HEK293 (cell line): ENCODE measurements around the gene THSD7A.

Experiments used
- AEBP2 ChIP-seq: fragments of 450-650 bp; formaldehyde crosslinking; IDR thresholded peaks from 2 replicates; pipeline ENCODE4 v1.5.1; 2016; ENCODE audit warnings: missing biosample characterization, missing genetic modification characterization, borderline replicate concordance
- CTCF ChIP-seq: fragments of 450-650 bp; formaldehyde crosslinking; IDR thresholded peaks from 2 replicates; pipeline ENCODE4 v1.5.1; 2016; ENCODE audit warnings: missing biosample characterization, missing genetic modification characterization
- HIC1 ChIP-seq: fragments of 450-650 bp; formaldehyde crosslinking; IDR thresholded peaks from 2 replicates; pipeline ENCODE4 v1.5.1; 2016; ENCODE audit warnings: missing biosample characterization, missing genetic modification characterization
- SP2 ChIP-seq: fragments of 450-650 bp; formaldehyde crosslinking; IDR thresholded peaks from 2 replicates; pipeline ENCODE4 v1.5.1; 2016; ENCODE audit warnings: missing biosample characterization, missing genetic modification characterization
- YY1 ChIP-seq: fragments of 450-650 bp; formaldehyde crosslinking; IDR thresholded peaks from 2 replicates; pipeline ENCODE4 v1.5.1; 2018; ENCODE audit warnings: missing biosample characterization, missing genetic modification characterization
- ZBTB26 ChIP-seq: fragments of 450-650 bp; formaldehyde crosslinking; optimal IDR thresholded peaks from 2 replicates; pipeline ENCODE3; 2016; ENCODE audit warnings: missing biosample characterization, mild to moderate bottlenecking, missing genetic modification characterization
- ZNF175 ChIP-seq: fragments of 450-650 bp; formaldehyde crosslinking; IDR thresholded peaks from 2 replicates; pipeline ENCODE4 v1.5.1; 2016; ENCODE audit warnings: missing biosample characterization, missing genetic modification characterization
- ZNF184 ChIP-seq: fragments of 450-650 bp; IDR thresholded peaks from 2 replicates; pipeline ENCODE4 v1.5.1; 2018; ENCODE audit warnings: missing biosample characterization, mild to moderate bottlenecking, missing genetic modification characterization
- ZNF398 ChIP-seq: fragments of 450-650 bp; formaldehyde crosslinking; IDR thresholded peaks from 2 replicates; pipeline ENCODE4 v1.5.1; 2017; ENCODE audit warnings: missing biosample characterization, missing genetic modification characterization
- ZNF449 ChIP-seq: fragments of 450-650 bp; formaldehyde crosslinking; IDR thresholded peaks from 2 replicates; pipeline ENCODE4 v1.5.1; 2017; ENCODE audit warnings: missing biosample characterization, mild to moderate bottlenecking, missing genetic modification characterization, moderate library complexity
- ZNF501 ChIP-seq: fragments of 450-650 bp; formaldehyde crosslinking; IDR thresholded peaks from 2 replicates; pipeline ENCODE4 v1.5.1; 2016; ENCODE audit warnings: missing biosample characterization, missing genetic modification characterization

GRCh38 chr7:11366118-11366517 lies 465.9 kb downstream of the THSD7A start:
- TF ChIP-seq AEBP2 (tag by site-specific recombination) (no peak), YY1 (no peak), ZNF398 (tag by site-specific recombination) (no peak), ZBTB26 (tag by site-specific recombination) (no peak), SP2 (tag by site-specific recombination) (no peak), ZNF184 (tag by site-specific recombination) (no peak), ZNF449 (no peak), CTCF (tag by site-specific recombination) (no peak), HIC1 (no peak), ZNF175 (no peak), ZNF501 (no peak)
